Ishikawa (cell line): ENCODE measurements around the gene DEK.

Source experiments
- CEBPB ChIP-seq: IDR thresholded peaks from 2 replicates; pipeline ENCODE4 v1.6.1; 2012
- EGR1 ChIP-seq: IDR thresholded peaks from 2 replicates; pipeline ENCODE4 v1.6.1; 2012
- EP300 ChIP-seq: IDR thresholded peaks from 2 replicates; pipeline ENCODE4 v1.6.1; 2012; ENCODE audit warnings: borderline replicate concordance
- FOXM1 ChIP-seq: IDR thresholded peaks from 2 replicates; pipeline ENCODE4 v1.6.1; 2012; ENCODE audit warnings: low read depth, borderline replicate concordance
- MAX ChIP-seq: IDR thresholded peaks from 2 replicates; pipeline ENCODE4 v1.6.1; 2012
- RAD21 ChIP-seq: IDR thresholded peaks from 2 replicates; pipeline ENCODE4 v1.6.1; 2012; ENCODE audit warnings: low read depth
- REST ChIP-seq: IDR thresholded peaks from 2 replicates; pipeline ENCODE4 v1.6.1; 2012; ENCODE audit warnings: low read depth, mild to moderate bottlenecking
- TAF1 ChIP-seq: IDR thresholded peaks from 2 replicates; pipeline ENCODE4 v1.6.1; 2012; ENCODE audit warnings: low read depth, mild to moderate bottlenecking
- TCF12 ChIP-seq: IDR thresholded peaks from 2 replicates; pipeline ENCODE4 v1.6.1; 2012; ENCODE audit warnings: low read depth
- TEAD4 ChIP-seq: IDR thresholded peaks from 2 replicates; pipeline ENCODE4 v1.6.1; 2012
- YY1 ChIP-seq: IDR thresholded peaks from 2 replicates; pipeline ENCODE4 v1.6.1; 2012; ENCODE audit warnings: low read depth
- ZBTB7A ChIP-seq: IDR thresholded peaks from 2 replicates; pipeline ENCODE4 v1.6.1; 2012; ENCODE audit warnings: low read depth

GRCh38 chr6:18189196-18189595, 75.1 kb downstream of the DEK start:
- TF ChIP-seq CEBPB (no peak), TEAD4 (no peak), MAX (no peak), EGR1 (no peak), REST (no peak), FOXM1 (no peak), YY1 (no peak), RAD21 (no peak), EP300 (no peak), TCF12 (no peak), ZBTB7A (no peak), TAF1 (no peak)
